ENCODE measurements around the gene ZFYVE9.

ZFYVE9 gene

GRCh38 chr1:52098139-52098871 lies 43.6 kb upstream of the ZFYVE9 start:
- Histone ChIP-seq H3F3A (ENCODE audit: low read depth) (no peaks in the 10 kb centered on the region), H3K36me3 (ENCODE audit: insufficient read depth, low read length) (no peaks in the 10 kb centered on the region), H3K4me1 (ENCODE audit: insufficient read depth, low read length, poor library complexity, severe bottlenecking) (no peaks in the 10 kb centered on the region), H3K79me2 (ENCODE audit: insufficient read depth, low read length) (no peaks in the 10 kb centered on the region), H2AFZ (ENCODE audit: low read length) (no peak overlapping the region), H4K20me1 (ENCODE audit: insufficient read depth, low read length, poor library complexity, severe bottlenecking) (no peaks in the 10 kb centered on the region), H3K9me2 (replicated peaks; ENCODE audit: low read depth, low read length) (no peaks in the 10 kb centered on the region), H3K4me3 (ENCODE audit: low read length, poor library complexity, severe bottlenecking) (no peak overlapping the region), H3K9me3 (ENCODE audit: insufficient read depth, low read depth, low read length) (no peaks in the 10 kb centered on the region), H3K9ac (ENCODE audit: low read depth, low read length, poor library complexity, severe bottlenecking) (no peak overlapping the region), H3K4me2 (ENCODE audit: low read depth, low read length, poor library complexity, severe bottlenecking) (no peak overlapping the region), H3K27me3 (ENCODE audit: insufficient read depth, low read length, poor library complexity, severe bottlenecking) (no peaks in the 10 kb centered on the region)
- TF ChIP-seq CTCF (conservative IDR thresholded peaks at IDR 0.05; ENCODE audit: low read length) (no peak), EZH2phosphoT487 (IDR thresholded peaks at IDR 0.05; ENCODE audit: borderline replicate concordance) (no peak)

- Histone ChIP-seq H3K4me3 (ENCODE audit: low read length, poor library complexity, severe bottlenecking) (no peak overlapping the region), H3K4me2 (ENCODE audit: low read depth, low read length, poor library complexity, severe bottlenecking) (no peak overlapping the region), H3K4me1 (ENCODE audit: insufficient read depth, low read length, poor library complexity, severe bottlenecking) (no peaks in the 10 kb centered on the region), H3K27me3 (ENCODE audit: insufficient read depth, low read length, poor library complexity, severe bottlenecking) (no peaks in the 10 kb centered on the region), H2AFZ (ENCODE audit: low read length) (no peak overlapping the region; the same call in 1 of the 2 replicates), H3K36me3 (ENCODE audit: insufficient read depth, low read length) (no peaks in the 10 kb centered on the region), H4K20me1 (ENCODE audit: insufficient read depth, low read length, poor library complexity, severe bottlenecking) (no peaks in the 10 kb centered on the region), H3K9me3 (ENCODE audit: insufficient read depth, low read depth, low read length) (no peaks in the 10 kb centered on the region), H3K9ac (ENCODE audit: low read depth, low read length, poor library complexity, severe bottlenecking) (no peak overlapping the region), H3K79me2 (ENCODE audit: insufficient read depth, low read length) (no peaks in the 10 kb centered on the region), H3K9me2 (replicated peaks; ENCODE audit: low read depth, low read length) (no peaks in the 10 kb centered on the region), H3F3A (ENCODE audit: low read depth) (no peaks in the 10 kb centered on the region)
- TF ChIP-seq EZH2phosphoT487 (IDR thresholded peaks at IDR 0.05; ENCODE audit: borderline replicate concordance) (no peak), CTCF (conservative IDR thresholded peaks at IDR 0.05; ENCODE audit: low read length) (no peak)
Observed at GRCh38 chr1:52102336-52103013, 39.4 kb upstream of the ZFYVE9 start.

- no peak overlapping the region for H2AFZ ChIP-seq (ENCODE audit: low read length)
- no peaks in the 10 kb centered on the region for H3K36me3 ChIP-seq (ENCODE audit: insufficient read depth, low read length)
- TF ChIP-seq EZH2phosphoT487 (IDR thresholded peaks at IDR 0.05; ENCODE audit: borderline replicate concordance) (no peak), CTCF (conservative IDR thresholded peaks at IDR 0.05; ENCODE audit: low read length) (no peak)
- H3K4me3 ChIP-seq (ENCODE audit: low read length, poor library complexity, severe bottlenecking): no peak overlapping the region
- no peak overlapping the region for H3K9ac ChIP-seq (ENCODE audit: low read depth, low read length, poor library complexity, severe bottlenecking)
- H3K4me1 ChIP-seq (ENCODE audit: insufficient read depth, low read length, poor library complexity, severe bottlenecking): peaks cover 5% of the 10 kb centered on the region
- no peaks in the 10 kb centered on the region for H3K79me2 ChIP-seq (ENCODE audit: insufficient read depth, low read length)
- H4K20me1 ChIP-seq (ENCODE audit: insufficient read depth, low read length, poor library complexity, severe bottlenecking): no peaks in the 10 kb centered on the region
- H3K9me3 ChIP-seq (ENCODE audit: insufficient read depth, low read depth, low read length): no peaks in the 10 kb centered on the region
- no peaks in the 10 kb centered on the region for H3K27me3 ChIP-seq (ENCODE audit: insufficient read depth, low read length, poor library complexity, severe bottlenecking)
- no peaks in the 10 kb centered on the region for H3K9me2 ChIP-seq (replicated peaks; ENCODE audit: low read depth, low read length)
- H3F3A ChIP-seq (ENCODE audit: low read depth): no peaks in the 10 kb centered on the region
- H3K4me2 ChIP-seq (ENCODE audit: low read depth, low read length, poor library complexity, severe bottlenecking): no peak overlapping the region
Observed at GRCh38 chr1:52111492-52111891, 30.4 kb upstream of the ZFYVE9 start.

Data from Loucy (cell line).